Activated naive CD4-positive, alpha-beta T cell treated with anti-CD3 and anti-CD28 coated beads, Interleukin-2, amount 50 U/mL, for 24 hours (primary cell): Measurements from ENCODE around the gene LTBP1.
"Not testable (repeated sequence)": the region's sequence is repeated elsewhere in the genome, so short reads cannot be mapped to it uniquely, and the experiment has no call there.

Experiments used
- H3K27ac Mint-ChIP-seq: one replicate; pipeline ENCODE4 v1.8.0; 2021; ENCODE audit warnings: mild to moderate bottlenecking, mixed read lengths
- H3K27me3 Mint-ChIP-seq: one replicate; pipeline ENCODE4 v1.8.0; 2021; ENCODE audit warnings: mixed read lengths
- H3K36me3 Mint-ChIP-seq: one replicate; pipeline ENCODE4 v1.8.0; 2021; ENCODE audit warnings: mixed read lengths
- H3K4me1 Mint-ChIP-seq: one replicate; pipeline ENCODE4 v1.8.0; 2021; ENCODE audit warnings: mixed read lengths
- H3K4me3 Mint-ChIP-seq: one replicate; pipeline ENCODE4 v1.8.0; 2021; ENCODE audit warnings: mild to moderate bottlenecking, mixed read lengths
- H3K9me3 Mint-ChIP-seq: one replicate; pipeline ENCODE4 v1.8.0; 2021; ENCODE audit warnings: mixed read lengths

Gene LTBP1

GRCh38 chr2:33057307-33058028 lies 110.7 kb downstream of the LTBP1 start:
- not testable (repeated sequence) for H3K27me3 Mint-ChIP-seq, H3K9me3 Mint-ChIP-seq

DNA sequence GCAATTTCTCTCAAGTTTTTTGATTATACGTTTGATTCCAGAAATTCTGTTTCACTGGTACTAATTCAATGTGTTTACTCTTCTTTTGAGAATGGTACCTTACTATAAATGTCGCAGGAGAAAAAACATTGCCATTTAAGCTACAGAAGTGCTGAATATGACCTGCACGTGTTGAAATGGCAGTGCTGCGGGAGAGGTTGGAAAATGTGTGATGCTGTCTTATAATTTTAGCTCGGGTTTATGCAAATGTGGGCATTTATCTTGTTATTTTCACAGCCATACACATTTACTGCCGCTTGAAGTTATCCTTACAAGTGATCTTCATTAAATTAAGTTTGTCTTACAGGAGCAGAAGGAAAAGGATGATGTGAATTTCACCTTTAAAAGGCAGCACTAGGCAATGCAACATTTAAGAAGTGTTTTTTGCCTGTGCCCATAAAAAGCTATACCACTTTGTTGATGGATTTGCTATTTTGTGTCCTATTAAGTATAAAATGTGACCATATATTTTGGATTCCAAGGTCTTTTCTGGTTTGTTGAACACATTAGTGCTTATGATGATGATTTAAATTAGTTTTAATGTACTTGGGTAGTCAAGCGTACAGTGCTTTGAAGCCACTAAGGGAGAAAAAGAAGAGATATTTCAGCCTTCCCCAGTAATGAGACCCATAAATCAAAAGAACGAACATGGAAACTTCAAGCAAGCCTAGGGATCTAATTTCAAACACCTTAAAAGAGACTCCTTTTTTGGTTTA lies 112.1 kb downstream of the LTBP1 start:
- no peak overlapping the region for H3K4me3 Mint-ChIP-seq
- no peaks in the 10 kb centered on the region for H3K36me3 Mint-ChIP-seq
- H3K4me1 Mint-ChIP-seq = no peaks in the 10 kb centered on the region
- no peaks in the 10 kb centered on the region for H3K9me3 Mint-ChIP-seq
- no peak overlapping the region for H3K27ac Mint-ChIP-seq
- peaks cover 1% of the 10 kb centered on the region for H3K27me3 Mint-ChIP-seq

More at GRCh38 chr2:33057307-33058028, 110.7 kb downstream of the LTBP1 start:
- H3K4me3 Mint-ChIP-seq, H3K27ac Mint-ChIP-seq, H3K36me3 Mint-ChIP-seq, H3K4me1 Mint-ChIP-seq: not testable (repeated sequence)

- H3K9me3 Mint-ChIP-seq = no peaks in the 10 kb centered on the region
- peaks cover 1% of the 10 kb centered on the region for H3K27me3 Mint-ChIP-seq
- H3K36me3 Mint-ChIP-seq = no peaks in the 10 kb centered on the region
- no peak overlapping the region for H3K27ac Mint-ChIP-seq
- no peaks in the 10 kb centered on the region for H3K4me1 Mint-ChIP-seq
- H3K4me3 Mint-ChIP-seq = no peak overlapping the region
Measured at GRCh38 chr2:33059471-33060156, 112.9 kb downstream of the LTBP1 start.

GRCh38 chr2:33060405-33060804 lies 113.7 kb downstream of the LTBP1 start:
- Mint-ChIP-seq H3K9me3 (no peaks in the 10 kb centered on the region), H3K27me3 (peaks cover 5% of the 10 kb centered on the region), H3K36me3 (no peaks in the 10 kb centered on the region), H3K4me3 (no peak overlapping the region), H3K4me1 (no peaks in the 10 kb centered on the region), H3K27ac (no peak overlapping the region)

DNA sequence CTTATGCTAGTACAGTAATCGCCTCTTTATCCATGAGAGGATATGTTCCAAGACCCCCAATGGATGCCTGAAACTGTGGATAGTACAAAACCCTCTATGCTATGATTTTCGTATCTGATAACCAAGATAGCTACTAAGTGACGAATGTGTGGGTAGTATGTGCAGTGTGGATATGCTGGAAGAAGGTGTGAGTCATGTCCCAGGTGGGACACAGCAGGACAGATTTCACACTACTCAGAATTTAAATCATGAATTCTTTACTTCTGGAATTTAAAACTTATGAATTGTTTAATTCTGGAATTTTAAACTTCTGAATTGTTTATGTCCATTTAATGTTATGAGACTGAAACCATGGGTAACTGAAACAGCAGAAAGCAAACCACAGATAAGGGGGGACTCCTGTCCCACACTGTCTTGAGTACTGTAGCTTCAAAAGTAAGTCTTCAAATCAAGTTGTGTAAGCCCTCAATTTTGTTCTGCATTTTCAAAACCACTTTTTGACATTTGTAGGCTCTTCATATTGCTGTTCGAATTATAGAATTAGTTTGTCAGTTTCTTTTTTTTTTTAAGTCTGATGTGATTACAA lies 116.0 kb downstream of the LTBP1 start:
- H3K36me3 Mint-ChIP-seq = no peaks in the 10 kb centered on the region
- no peak overlapping the region for H3K4me3 Mint-ChIP-seq
- H3K4me1 Mint-ChIP-seq = no peaks in the 10 kb centered on the region
- no peak overlapping the region for H3K27ac Mint-ChIP-seq
- no peaks in the 10 kb centered on the region for H3K9me3 Mint-ChIP-seq
- peaks cover 5% of the 10 kb centered on the region for H3K27me3 Mint-ChIP-seq

- Mint-ChIP-seq H3K9me3 (no peaks in the 10 kb centered on the region), H3K27ac (no peak overlapping the region), H3K27me3 (peaks cover 5% of the 10 kb centered on the region), H3K36me3 (no peaks in the 10 kb centered on the region), H3K4me3 (no peak overlapping the region), H3K4me1 (no peaks in the 10 kb centered on the region)
Measured at GRCh38 chr2:33064349-33064801, 117.6 kb downstream of the LTBP1 start.

GRCh38 chr2:33067598-33067997 lies 120.8 kb downstream of the LTBP1 start:
- Mint-ChIP-seq H3K27me3 (peaks cover 4% of the 10 kb centered on the region), H3K4me3 (no peak overlapping the region), H3K9me3 (no peaks in the 10 kb centered on the region), H3K36me3 (no peaks in the 10 kb centered on the region), H3K27ac (no peak overlapping the region), H3K4me1 (no peaks in the 10 kb centered on the region)

- no peaks in the 10 kb centered on the region for H3K36me3 Mint-ChIP-seq
Measured at GRCh38 chr2:33068261-33068660, 121.5 kb downstream of the LTBP1 start.

GRCh38 chr2:33069894-33070651 lies 123.3 kb downstream of the LTBP1 start:
- Mint-ChIP-seq H3K27me3 (peaks cover 2% of the 10 kb centered on the region), H3K4me1 (no peaks in the 10 kb centered on the region), H3K36me3 (no peaks in the 10 kb centered on the region), H3K27ac (no peak overlapping the region), H3K9me3 (no peaks in the 10 kb centered on the region), H3K4me3 (no peak overlapping the region)

More at GRCh38 chr2:33068261-33068660, 121.5 kb downstream of the LTBP1 start:
- H3K9me3 Mint-ChIP-seq = no peaks in the 10 kb centered on the region
- H3K4me1 Mint-ChIP-seq = no peaks in the 10 kb centered on the region
- peaks cover 3% of the 10 kb centered on the region for H3K27me3 Mint-ChIP-seq
- H3K27ac Mint-ChIP-seq = no peak overlapping the region
- H3K4me3 Mint-ChIP-seq = no peak overlapping the region

DNA sequence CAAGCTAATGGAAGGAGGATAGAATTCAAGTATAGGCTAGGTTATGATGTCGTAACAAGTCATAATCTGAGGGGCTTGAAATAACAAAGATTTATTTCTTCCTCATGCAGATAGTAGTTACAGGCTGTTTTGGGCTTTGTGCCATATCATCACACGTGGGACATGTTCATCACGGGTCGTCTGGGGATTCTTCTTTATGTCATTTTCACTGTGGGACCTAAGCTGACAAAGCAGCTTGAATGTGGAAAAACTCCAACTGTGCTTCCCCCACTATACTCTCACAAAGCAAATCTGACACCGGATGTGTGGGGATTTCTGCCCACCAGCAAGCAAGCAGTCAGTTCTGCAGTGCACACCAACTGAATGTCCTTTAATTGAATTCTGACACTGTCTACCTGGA lies 124.8 kb downstream of the LTBP1 start:
- Mint-ChIP-seq H3K4me1 (no peaks in the 10 kb centered on the region), H3K4me3 (no peak overlapping the region), H3K27me3 (no peaks in the 10 kb centered on the region), H3K9me3 (no peaks in the 10 kb centered on the region), H3K27ac (no peak overlapping the region), H3K36me3 (no peaks in the 10 kb centered on the region)

DNA sequence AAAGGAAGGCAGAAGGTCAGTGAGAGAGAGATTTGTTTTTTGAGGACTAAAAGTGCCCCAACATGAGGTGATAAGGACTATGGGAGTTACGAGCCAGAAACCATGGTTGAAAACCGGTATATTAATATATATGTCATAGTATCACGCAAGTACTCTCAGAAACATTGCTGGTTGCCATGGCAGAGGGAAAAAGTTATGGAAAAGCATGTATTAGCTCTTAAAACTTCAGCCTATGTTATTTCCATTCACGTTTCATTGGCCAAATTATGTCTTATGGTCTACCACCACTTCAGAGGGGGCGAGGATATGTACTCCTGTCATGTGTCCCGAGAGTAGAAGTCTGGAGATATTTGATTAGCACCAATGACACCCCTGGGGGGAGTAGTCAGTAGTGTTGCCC lies 125.9 kb downstream of the LTBP1 start:
- H3K27me3 Mint-ChIP-seq = peaks cover 2% of the 10 kb centered on the region
- H3K27ac Mint-ChIP-seq = no peak overlapping the region
- no peaks in the 10 kb centered on the region for H3K36me3 Mint-ChIP-seq
- no peak overlapping the region for H3K4me3 Mint-ChIP-seq
- no peaks in the 10 kb centered on the region for H3K9me3 Mint-ChIP-seq
- H3K4me1 Mint-ChIP-seq = no peaks in the 10 kb centered on the region

DNA sequence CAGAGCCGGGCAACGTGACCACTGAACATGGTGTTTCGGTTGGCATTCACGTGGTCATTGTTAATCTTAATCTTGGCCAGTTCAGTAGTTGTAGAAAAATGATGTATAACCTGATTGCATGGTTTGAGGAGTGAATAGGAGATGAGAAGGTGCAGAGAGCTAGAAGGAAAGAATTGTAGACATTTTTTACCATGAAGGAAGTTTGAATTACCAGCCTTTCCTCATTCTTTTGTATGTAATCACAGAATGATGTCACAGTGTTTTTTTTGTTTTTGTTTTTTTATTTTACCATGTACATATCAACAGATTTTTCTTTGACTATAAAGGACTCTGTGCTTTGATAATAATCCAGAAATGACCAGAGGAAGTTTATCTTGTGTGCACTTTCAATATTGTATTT lies 126.3 kb downstream of the LTBP1 start:
- no peak overlapping the region for H3K27ac Mint-ChIP-seq
- H3K36me3 Mint-ChIP-seq = no peaks in the 10 kb centered on the region
- H3K4me1 Mint-ChIP-seq = no peaks in the 10 kb centered on the region
- no peaks in the 10 kb centered on the region for H3K9me3 Mint-ChIP-seq
- H3K4me3 Mint-ChIP-seq = no peak overlapping the region
- H3K27me3 Mint-ChIP-seq = peaks cover 2% of the 10 kb centered on the region

DNA sequence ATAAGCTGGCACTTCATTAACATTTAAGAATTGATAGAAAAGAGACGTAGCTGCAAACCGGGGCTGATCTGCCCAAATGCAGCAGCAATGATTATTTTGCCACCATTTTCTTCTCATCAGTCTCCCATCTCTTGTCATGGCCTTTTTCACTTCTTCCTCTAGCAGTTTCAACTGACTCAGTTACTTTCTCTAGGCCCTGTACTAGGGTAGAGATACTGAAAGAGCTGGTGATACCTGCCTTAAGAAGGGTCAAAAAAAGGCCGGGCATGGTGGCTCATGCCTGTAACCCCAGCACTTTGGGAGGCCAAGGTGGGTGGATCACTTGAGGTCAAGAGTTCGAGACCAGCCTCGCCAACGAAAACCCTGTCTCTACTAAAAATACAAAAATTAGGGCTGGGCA lies 127.4 kb downstream of the LTBP1 start:
- H3K9me3 Mint-ChIP-seq = no peaks in the 10 kb centered on the region
- no peak overlapping the region for H3K4me3 Mint-ChIP-seq
- no peaks in the 10 kb centered on the region for H3K4me1 Mint-ChIP-seq
- H3K27ac Mint-ChIP-seq = no peak overlapping the region
- peaks cover 2% of the 10 kb centered on the region for H3K27me3 Mint-ChIP-seq
- H3K36me3 Mint-ChIP-seq = no peaks in the 10 kb centered on the region

GRCh38 chr2:33077311-33077710 lies 130.6 kb downstream of the LTBP1 start:
- H3K4me3 Mint-ChIP-seq = no peak overlapping the region
- H3K4me1 Mint-ChIP-seq = no peaks in the 10 kb centered on the region
- peaks cover 4% of the 10 kb centered on the region for H3K27me3 Mint-ChIP-seq
- H3K9me3 Mint-ChIP-seq = no peaks in the 10 kb centered on the region
- no peaks in the 10 kb centered on the region for H3K36me3 Mint-ChIP-seq
- no peak overlapping the region for H3K27ac Mint-ChIP-seq

DNA sequence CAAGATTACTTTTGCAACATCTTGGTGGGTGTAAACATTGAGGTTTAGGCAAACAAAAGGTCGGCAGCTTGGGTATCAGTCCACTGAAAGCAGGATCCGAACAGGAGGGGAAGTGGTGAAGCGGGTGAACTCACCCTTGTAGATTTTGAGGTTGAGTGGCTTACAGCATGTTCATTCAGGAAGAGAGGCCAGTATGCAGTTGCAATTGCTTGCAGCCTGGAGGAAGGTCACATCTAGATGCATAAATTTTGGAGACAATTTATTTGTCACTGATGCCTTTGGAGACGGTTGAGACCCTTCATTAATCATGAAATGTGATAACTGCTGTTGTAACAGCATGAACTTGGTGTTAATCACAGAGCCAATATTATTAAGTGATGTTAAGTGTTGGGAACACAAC lies 131.1 kb downstream of the LTBP1 start:
- no peak overlapping the region for H3K27ac Mint-ChIP-seq
- peaks cover 4% of the 10 kb centered on the region for H3K27me3 Mint-ChIP-seq
- no peaks in the 10 kb centered on the region for H3K4me1 Mint-ChIP-seq
- H3K36me3 Mint-ChIP-seq = no peaks in the 10 kb centered on the region
- H3K4me3 Mint-ChIP-seq = no peak overlapping the region
- no peaks in the 10 kb centered on the region for H3K9me3 Mint-ChIP-seq
